Endothelial cell (in vitro differentiated cells): ENCODE results near the gene SVBP. TPM values are rescaled to one million over a fixed set of nuclear protein-coding genes. Genes with fewer than 3 reads are reported as not detected.
A peak's percentile ranks its signal among the peaks of the same experiment; 100 is the strongest.

Experiments
- DNase-seq: peaks from one replicate; pipeline ENCODE4 v3.0.0; 2021; ENCODE audit warnings: low spot score
- H3K27ac Mint-ChIP-seq: one replicate; pipeline ENCODE4 v1.8.0; 2021; ENCODE audit warnings: mixed read lengths, inconsistent platforms; ENCODE audit not compliant: unreplicated experiment
- H3K27me3 Mint-ChIP-seq: one replicate; pipeline ENCODE4 v1.8.0; 2021; ENCODE audit warnings: mild to moderate bottlenecking, moderate library complexity, mixed read lengths, inconsistent platforms; ENCODE audit not compliant: unreplicated experiment
- H3K36me3 Mint-ChIP-seq: one replicate; pipeline ENCODE4 v1.8.0; 2021; ENCODE audit warnings: mild to moderate bottlenecking, low read depth, mixed read lengths, inconsistent platforms; ENCODE audit not compliant: unreplicated experiment
- H3K4me1 Mint-ChIP-seq: one replicate; pipeline ENCODE4 v1.8.0; 2021; ENCODE audit warnings: mild to moderate bottlenecking, mixed read lengths, inconsistent platforms; ENCODE audit not compliant: unreplicated experiment
- H3K4me3 Mint-ChIP-seq: one replicate; pipeline ENCODE4 v1.8.0; 2021; ENCODE audit warnings: mild to moderate bottlenecking, mixed read lengths, inconsistent platforms; ENCODE audit not compliant: unreplicated experiment
- H3K9me3 Mint-ChIP-seq: one replicate; pipeline ENCODE4 v1.8.0; 2021; ENCODE audit warnings: mixed read lengths, inconsistent platforms; ENCODE audit not compliant: unreplicated experiment
- total RNA-seq: library from RNA; stranded (reverse); fragmentation: NEBNext Ultra II Directional; extraction: Animal tissue kit (Norgen Biotek cat#: 25700); gene quantifications from one replicate; pipeline ENCODE4 v1.2.1, GENCODE V29; 2021; ENCODE audit not compliant: unreplicated experiment
- TF ChIP-seq, protein P1 (sequence below): fragments of 200-600 bp; sonication (generic); IDR thresholded peaks from one replicate; pipeline ENCODE4 v1.5.0; 2021; ENCODE audit warnings: antibody characterized with exemption; ENCODE audit not compliant: unreplicated experiment

SVBP gene
- total RNA-seq, 1 donor from 2014 or later = 55.1 TPM

DNA sequence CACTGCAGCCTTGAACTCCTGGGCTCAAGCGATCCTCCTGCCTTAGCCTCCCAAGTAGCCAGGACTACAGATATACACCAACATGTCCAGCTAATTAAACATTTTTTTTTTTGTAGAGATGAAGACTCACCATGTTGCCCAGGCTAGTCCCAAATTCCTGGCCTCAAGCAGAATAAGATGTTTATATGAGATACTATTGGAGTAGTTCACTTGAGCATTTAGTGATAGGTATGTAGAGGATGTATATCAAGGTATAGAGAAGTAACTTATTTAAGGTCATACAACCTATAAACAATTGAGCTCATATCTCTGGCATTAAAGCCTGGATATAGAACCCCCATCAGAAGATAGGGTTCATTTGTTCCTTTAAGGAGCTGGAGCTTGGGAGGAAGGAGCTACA lies 37.0 kb downstream of the SVBP start:
- Mint-ChIP-seq H3K36me3 (peaks cover 28% of the 10 kb centered on the region), H3K4me3 (no peak overlapping the region), H3K9me3 (no peaks in the 10 kb centered on the region), H3K4me1 (peaks cover 4% of the 10 kb centered on the region), H3K27ac (no peak overlapping the region), H3K27me3 (peaks cover 6% of the 10 kb centered on the region)
- TF ChIP-seq, protein P1, sequence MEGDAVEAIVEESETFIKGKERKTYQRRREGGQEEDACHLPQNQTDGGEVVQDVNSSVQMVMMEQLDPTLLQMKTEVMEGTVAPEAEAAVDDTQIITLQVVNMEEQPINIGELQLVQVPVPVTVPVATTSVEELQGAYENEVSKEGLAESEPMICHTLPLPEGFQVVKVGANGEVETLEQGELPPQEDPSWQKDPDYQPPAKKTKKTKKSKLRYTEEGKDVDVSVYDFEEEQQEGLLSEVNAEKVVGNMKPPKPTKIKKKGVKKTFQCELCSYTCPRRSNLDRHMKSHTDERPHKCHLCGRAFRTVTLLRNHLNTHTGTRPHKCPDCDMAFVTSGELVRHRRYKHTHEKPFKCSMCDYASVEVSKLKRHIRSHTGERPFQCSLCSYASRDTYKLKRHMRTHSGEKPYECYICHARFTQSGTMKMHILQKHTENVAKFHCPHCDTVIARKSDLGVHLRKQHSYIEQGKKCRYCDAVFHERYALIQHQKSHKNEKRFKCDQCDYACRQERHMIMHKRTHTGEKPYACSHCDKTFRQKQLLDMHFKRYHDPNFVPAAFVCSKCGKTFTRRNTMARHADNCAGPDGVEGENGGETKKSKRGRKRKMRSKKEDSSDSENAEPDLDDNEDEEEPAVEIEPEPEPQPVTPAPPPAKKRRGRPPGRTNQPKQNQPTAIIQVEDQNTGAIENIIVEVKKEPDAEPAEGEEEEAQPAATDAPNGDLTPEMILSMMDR = no peak
- DNase-seq = no peak

DNA sequence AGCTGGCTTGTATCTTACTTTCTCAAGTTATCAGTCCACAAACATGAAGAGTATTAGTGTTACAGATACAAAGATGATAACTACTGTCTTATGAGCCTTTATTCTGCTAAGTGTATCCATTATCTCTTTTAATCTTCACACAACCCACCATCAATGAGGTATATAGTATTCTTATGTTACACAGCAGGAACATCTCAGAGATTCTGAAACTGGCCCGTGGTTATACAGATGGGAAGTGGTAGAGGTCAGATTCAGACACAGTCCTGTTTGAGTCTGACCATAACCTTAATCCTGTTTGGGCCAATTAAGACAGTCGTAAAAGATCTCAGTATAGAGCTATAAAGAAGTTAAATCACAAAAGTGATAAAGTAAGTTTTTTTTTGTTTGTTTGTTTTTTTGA lies 37.5 kb downstream of the SVBP start:
- TF ChIP-seq, protein P1 = no peak
- no peak overlapping the region for H3K4me3 Mint-ChIP-seq
- H3K9me3 Mint-ChIP-seq = no peaks in the 10 kb centered on the region
- peaks cover 6% of the 10 kb centered on the region for H3K27me3 Mint-ChIP-seq
- DNase-seq = no peak
- peaks cover 4% of the 10 kb centered on the region for H3K4me1 Mint-ChIP-seq
- peaks cover 32% of the 10 kb centered on the region for H3K36me3 Mint-ChIP-seq
- H3K27ac Mint-ChIP-seq = no peak overlapping the region

DNA sequence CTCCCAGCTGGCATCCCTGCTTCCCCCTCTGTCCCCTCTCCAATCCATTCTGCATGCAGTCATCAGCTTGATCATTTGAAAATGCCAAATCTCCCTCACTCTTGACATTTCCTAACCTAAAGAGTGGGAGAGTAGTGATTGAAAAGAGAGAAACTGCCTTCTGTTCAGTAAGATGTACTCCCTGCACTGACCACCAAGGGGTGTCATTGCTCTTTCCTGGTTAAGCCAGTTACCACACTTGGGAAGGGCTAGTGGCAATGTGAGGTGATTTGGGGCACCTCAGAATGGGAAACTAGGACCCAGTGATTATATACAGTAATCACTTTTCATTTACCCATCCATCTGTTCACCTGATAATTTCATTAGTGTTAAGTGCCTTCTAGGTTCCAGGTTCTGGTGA lies 39.3 kb downstream of the SVBP start:
- H3K27ac Mint-ChIP-seq = no peak overlapping the region
- H3K4me3 Mint-ChIP-seq = no peak overlapping the region
- no peaks in the 10 kb centered on the region for H3K9me3 Mint-ChIP-seq
- peak; percentile 58 for DNase-seq
- H3K36me3 Mint-ChIP-seq = peaks cover 32% of the 10 kb centered on the region
- TF ChIP-seq, protein P1 = peak; percentile 65
- no peaks in the 10 kb centered on the region for H3K4me1 Mint-ChIP-seq
- H3K27me3 Mint-ChIP-seq = peaks cover 3% of the 10 kb centered on the region

GRCh38 chr1:42776502-42776901 lies 40.7 kb downstream of the SVBP start:
- no peak for DNase-seq
- Mint-ChIP-seq H3K27ac (no peak overlapping the region), H3K27me3 (peaks cover 3% of the 10 kb centered on the region), H3K9me3 (no peaks in the 10 kb centered on the region), H3K4me1 (peaks cover 2% of the 10 kb centered on the region), H3K4me3 (no peak overlapping the region), H3K36me3 (peaks cover 32% of the 10 kb centered on the region)
- TF ChIP-seq, protein P1 = no peak

DNA sequence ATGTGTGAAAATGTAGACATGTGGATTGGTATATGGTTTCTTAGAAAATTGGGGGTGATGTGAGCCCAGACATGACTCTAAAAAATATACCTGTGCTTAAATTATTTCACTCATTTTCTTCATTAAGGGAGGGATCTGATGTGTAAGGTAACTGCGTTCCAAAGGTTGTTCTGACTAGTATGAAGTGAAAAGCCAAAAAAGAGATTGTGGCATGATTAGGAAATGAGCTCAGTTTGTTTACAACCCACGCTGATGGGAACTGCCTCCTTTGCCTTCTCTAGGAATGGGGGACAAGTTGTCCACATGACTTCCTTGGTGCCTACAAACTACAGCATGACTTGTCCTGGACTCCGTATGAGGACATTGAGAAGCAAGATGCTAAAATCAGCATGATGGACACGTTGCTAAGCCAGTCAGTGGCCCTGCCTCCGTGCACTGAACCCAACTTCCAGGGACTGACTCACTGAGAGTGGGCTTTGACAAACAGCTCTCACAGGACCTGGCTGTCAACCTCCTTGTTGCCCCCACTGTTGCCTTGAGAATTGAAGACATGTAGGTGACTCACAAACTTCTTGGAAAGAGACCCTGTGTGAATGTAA lies 42.2 kb downstream of the SVBP start:
- no peak for DNase-seq
- H3K27me3 Mint-ChIP-seq = peaks cover 1% of the 10 kb centered on the region
- H3K4me3 Mint-ChIP-seq = no peak overlapping the region
- TF ChIP-seq, protein P1 = no peak
- H3K36me3 Mint-ChIP-seq = peaks cover 30% of the 10 kb centered on the region
- peaks cover 3% of the 10 kb centered on the region for H3K4me1 Mint-ChIP-seq
- no peaks in the 10 kb centered on the region for H3K9me3 Mint-ChIP-seq
- no peak overlapping the region for H3K27ac Mint-ChIP-seq
